Neutrophil (primary cell): ENCODE results near the gene VAT1.
"Not testable (repeated sequence)": the region's sequence is repeated elsewhere in the genome, so short reads cannot be mapped to it uniquely, and the experiment has no call there.

Experiments used
- H3K27ac ChIP-seq: fragments of 200-600 bp; sonication (generic); 2 replicates; pipeline ENCODE4 v1.5.1; 2016; ENCODE audit warnings: mild to moderate bottlenecking, moderate library complexity
- H3K27me3 ChIP-seq: fragments of 200-600 bp; sonication (generic); 2 replicates; pipeline ENCODE4 v1.6.0; 2016; ENCODE audit warnings: mild to moderate bottlenecking
- H3K36me3 ChIP-seq: fragments of 200-600 bp; sonication (generic); 2 replicates; pipeline ENCODE4 v1.5.1; 2017
- H3K4me1 ChIP-seq, 2 experiments: fragments of 200-600 bp in 1 of 2; sonication (generic) in 1 of 2; 1 replicate in 1 of 2; 2 replicates in 1 of 2; pipeline versions ENCODE4 v1.5.1 to v1.6.1; 2013 to 2016; ENCODE audit warnings: low read depth in 1 of 2, low read length in 1 of 2, mild to moderate bottlenecking in 1 of 2, moderate library complexity in 1 of 2; ENCODE audit not compliant: control insufficient read depth in 1 of 2, insufficient read depth in 1 of 2
- H3K4me3 ChIP-seq, 2 experiments: fragments of 200-600 bp in 1 of 2; sonication (generic) in 1 of 2; 1 replicate in 1 of 2; 2 replicates in 1 of 2; pipeline ENCODE4 v1.5.1; 2013 to 2016; ENCODE audit warnings: low read depth in 1 of 2, low read length in 1 of 2, mild to moderate bottlenecking in 1 of 2, moderate library complexity in 1 of 2
- H3K9me3 ChIP-seq: fragments of 200-600 bp; sonication (generic); 2 replicates; pipeline ENCODE4 v1.5.1; 2016
- TF ChIP-seq, protein P1 (sequence below): fragments of 200-600 bp; sonication (generic); IDR thresholded peaks from 2 replicates; pipeline ENCODE4 v1.5.1; 2016; ENCODE audit warnings: antibody characterized with exemption

The VAT1 gene

DNA sequence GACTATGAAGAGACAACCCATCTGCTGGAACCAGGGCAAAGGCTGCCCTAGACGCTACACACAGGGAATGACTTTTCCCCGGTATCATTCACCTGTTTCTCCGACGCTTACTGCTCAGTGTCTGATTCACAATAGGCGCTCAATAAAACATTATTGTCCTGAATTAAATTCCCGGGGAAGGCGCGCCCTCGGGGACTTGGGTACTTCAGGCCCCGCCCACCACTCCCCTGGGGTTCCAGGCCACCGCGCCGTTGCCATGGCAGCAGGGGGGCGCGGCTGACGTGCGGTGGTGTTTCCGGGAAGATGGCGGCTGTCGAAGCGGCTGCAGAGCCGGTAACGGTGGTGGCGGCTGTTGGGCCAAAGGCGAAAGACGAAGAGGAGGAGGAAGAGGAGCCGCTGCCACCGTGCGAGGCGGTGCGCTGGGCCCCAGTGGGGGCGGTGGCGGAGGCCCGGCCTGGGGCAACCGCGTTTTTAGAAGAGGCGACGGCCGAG is 41.9 kb downstream of the VAT1 start, which contains the start of gene RUNDC1:
Gene RUNDC1, plus strand, starts transcription at position 292 of the 492 bp plus-strand sequence. Its CDS starts 12 bp downstream, at position 304.
- H3K27ac ChIP-seq: peak within 1 kb of the TSS; percentile 99
- H3K9me3 ChIP-seq: no peaks in the 10 kb centered on the region
- peak within 1 kb of the TSS; percentile 85 to 96 for H3K4me3 ChIP-seq
- H3K36me3 ChIP-seq: no peaks in the 10 kb centered on the region
- peaks cover 50 to 54% of the 10 kb centered on the region in 2 experiments for H3K4me1 ChIP-seq
- H3K27me3 ChIP-seq: no peaks in the 10 kb centered on the region
- TF ChIP-seq, protein P1, sequence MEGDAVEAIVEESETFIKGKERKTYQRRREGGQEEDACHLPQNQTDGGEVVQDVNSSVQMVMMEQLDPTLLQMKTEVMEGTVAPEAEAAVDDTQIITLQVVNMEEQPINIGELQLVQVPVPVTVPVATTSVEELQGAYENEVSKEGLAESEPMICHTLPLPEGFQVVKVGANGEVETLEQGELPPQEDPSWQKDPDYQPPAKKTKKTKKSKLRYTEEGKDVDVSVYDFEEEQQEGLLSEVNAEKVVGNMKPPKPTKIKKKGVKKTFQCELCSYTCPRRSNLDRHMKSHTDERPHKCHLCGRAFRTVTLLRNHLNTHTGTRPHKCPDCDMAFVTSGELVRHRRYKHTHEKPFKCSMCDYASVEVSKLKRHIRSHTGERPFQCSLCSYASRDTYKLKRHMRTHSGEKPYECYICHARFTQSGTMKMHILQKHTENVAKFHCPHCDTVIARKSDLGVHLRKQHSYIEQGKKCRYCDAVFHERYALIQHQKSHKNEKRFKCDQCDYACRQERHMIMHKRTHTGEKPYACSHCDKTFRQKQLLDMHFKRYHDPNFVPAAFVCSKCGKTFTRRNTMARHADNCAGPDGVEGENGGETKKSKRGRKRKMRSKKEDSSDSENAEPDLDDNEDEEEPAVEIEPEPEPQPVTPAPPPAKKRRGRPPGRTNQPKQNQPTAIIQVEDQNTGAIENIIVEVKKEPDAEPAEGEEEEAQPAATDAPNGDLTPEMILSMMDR: no peak

GRCh38 chr17:42979511-42980273 is 42.5 kb downstream of the VAT1 start, which contains the start of gene PTGES3L:
Gene PTGES3L (minus strand): TSS chr17:42980080. CDS start chr17:42980053, 27 bp downstream.
- no peaks in the 10 kb centered on the region for H3K36me3 ChIP-seq
- no peaks in the 10 kb centered on the region for H3K27me3 ChIP-seq
- H3K9me3 ChIP-seq: no peaks in the 10 kb centered on the region
- H3K4me1 ChIP-seq: peaks cover 44 to 48% of the 10 kb centered on the region in 2 experiments
- H3K4me3 ChIP-seq: peak within 1 kb of the TSS; percentile 85 to 96
- TF ChIP-seq, protein P1: no peak
- peak within 1 kb of the TSS; percentile 99 for H3K27ac ChIP-seq

GRCh38 chr17:42975701-42976100 is 46.5 kb downstream of the VAT1 start:
- not testable (repeated sequence) for H3K27me3 ChIP-seq, H3K9me3 ChIP-seq, H3K4me3 ChIP-seq, H3K27ac ChIP-seq, H3K36me3 ChIP-seq
- peaks cover 10 to 11% of the 10 kb centered on the region in 2 experiments for H3K4me1 ChIP-seq

DNA sequence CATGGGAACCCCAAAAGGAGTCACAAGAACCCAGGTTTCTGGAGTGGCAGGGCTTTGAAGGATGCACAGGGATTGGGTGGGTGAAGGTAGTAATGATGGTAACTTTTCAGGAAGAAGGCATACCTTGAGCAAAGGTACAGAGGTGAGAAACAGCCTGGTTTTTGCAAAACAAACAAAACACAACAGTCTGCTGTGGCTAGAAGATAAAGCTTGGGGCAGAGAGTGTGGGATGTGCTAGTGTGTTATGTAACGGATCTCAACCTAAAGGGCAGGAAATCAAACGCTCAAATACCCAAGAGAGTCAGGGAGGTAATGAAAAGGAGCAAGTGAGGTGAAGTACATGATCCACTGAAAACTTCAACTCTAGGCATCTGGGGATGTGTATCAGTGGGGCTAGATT is 46.9 kb downstream of the VAT1 start:
- H3K9me3 ChIP-seq: no peaks in the 10 kb centered on the region
- H3K4me1 ChIP-seq: peaks cover 9% of the 10 kb centered on the region in 2 experiments
- no peak overlapping the region for H3K4me3 ChIP-seq
- TF ChIP-seq, protein P1: no peak
- no peaks in the 10 kb centered on the region for H3K27me3 ChIP-seq
- no peaks in the 10 kb centered on the region for H3K36me3 ChIP-seq
- H3K27ac ChIP-seq: no peak overlapping the region

- H3K4me1 ChIP-seq, H3K36me3 ChIP-seq, H3K4me3 ChIP-seq, H3K27ac ChIP-seq, H3K9me3 ChIP-seq, H3K27me3 ChIP-seq: not testable (repeated sequence)
Measured at GRCh38 chr17:42973323-42973722, 48.9 kb downstream of the VAT1 start.

GRCh38 chr17:42971589-42971988 is 50.6 kb downstream of the VAT1 start:
- Histone ChIP-seq H3K36me3 (no peaks in the 10 kb centered on the region), H3K4me1 (peaks cover 0 to 3% of the 10 kb centered on the region in 2 experiments), H3K27me3 (no peaks in the 10 kb centered on the region), H3K4me3 (no peak overlapping the region), H3K27ac (no peak overlapping the region), H3K9me3 (no peaks in the 10 kb centered on the region)
- TF ChIP-seq, protein P1: no peak
